Transverse colon (tissue), 3 donors: ENCODE results near the gene TEK.

Experiments
- CTCF ChIP-seq, 5 experiments: fragments of 200-600 bp in 3 of 5; fragments of 450-650 bp in 2 of 5; sonication (generic) in 3 of 5; IDR thresholded peaks; 1 replicate in 2 of 5; 2 replicates in 3 of 5; pipeline ENCODE4 v1.5.1; 2016 to 2017; ENCODE audit warnings: antibody characterized with exemption in 5 of 5, inconsistent platforms in 3 of 5, mild to moderate bottlenecking in 2 of 5, moderate library complexity in 1 of 5
- POLR2A ChIP-seq: fragments of 450-650 bp; IDR thresholded peaks from one replicate; pipeline ENCODE4 v1.6.1; 2016; ENCODE audit warnings: antibody characterized with exemption, mild to moderate bottlenecking, moderate library complexity

GRCh38 chr9:27094640-27095298 lies 14.3 kb upstream of the TEK start:
- no peak for TF ChIP-seq POLR2A
- no peak for TF ChIP-seq CTCF (IDR thresholded peaks at IDR 0.05)
